Smooth muscle cell (in vitro differentiated cells): ENCODE results near the gene ACSS2. TPM values are rescaled to one million over a fixed set of nuclear protein-coding genes. Genes with fewer than 3 reads are reported as not detected.

Experiments
- DNase-seq: peaks from one replicate; lab custom pipeline; 2025; ENCODE audit not compliant: unreplicated experiment; lab: John Stamatoyannopoulos, UW
- H2AFZ ChIP-seq: fragments of 200-600 bp; sonication (generic); 2 replicates; pipeline ENCODE4 v1.6.0; 2016; ENCODE audit warnings: antibody characterized with exemption, low read depth, mild to moderate bottlenecking
- H3F3A ChIP-seq: fragments of 200-600 bp; sonication (generic); 2 replicates; pipeline ENCODE4 v1.6.0; 2017; ENCODE audit warnings: antibody characterized with exemption, low read depth
- H3K27ac ChIP-seq: fragments of 200-600 bp; sonication (generic); 2 replicates; pipeline ENCODE4 v1.5.1; 2016; ENCODE audit warnings: low read depth, mild to moderate bottlenecking
- H3K27me3 ChIP-seq: fragments of 200-600 bp; sonication (generic); 2 replicates; pipeline ENCODE4 v1.6.1; 2016; ENCODE audit warnings: low read depth, mild to moderate bottlenecking
- H3K36me3 ChIP-seq: fragments of 200-600 bp; sonication (generic); 2 replicates; pipeline ENCODE4 v1.5.1; 2016; ENCODE audit warnings: low read depth
- H3K4me1 ChIP-seq: fragments of 200-600 bp; sonication (generic); 2 replicates; pipeline ENCODE4 v1.5.1; 2016; ENCODE audit warnings: low read depth
- H3K4me2 ChIP-seq: fragments of 200-600 bp; sonication (generic); 2 replicates; pipeline ENCODE4 v1.6.0; 2016; ENCODE audit warnings: mild to moderate bottlenecking
- H3K4me3 ChIP-seq: fragments of 200-600 bp; sonication (generic); 2 replicates; pipeline ENCODE4 v1.5.1; 2016; ENCODE audit warnings: mild to moderate bottlenecking
- H3K79me2 ChIP-seq: fragments of 200-600 bp; sonication (generic); 2 replicates; pipeline ENCODE4 v1.6.0; 2016; ENCODE audit warnings: low read depth, mild to moderate bottlenecking
- H3K9ac ChIP-seq: fragments of 200-600 bp; sonication (generic); 2 replicates; pipeline ENCODE4 v1.6.0; 2016; ENCODE audit warnings: low read depth
- H3K9me3 ChIP-seq: fragments of 200-600 bp; sonication (generic); replicated peaks from 2 replicates; pipeline ENCODE4 v1.5.1; 2016; ENCODE audit warnings: low read depth
- H4K20me1 ChIP-seq: fragments of 200-600 bp; sonication (generic); 2 replicates; pipeline ENCODE4 v1.6.0; 2016; ENCODE audit warnings: low read depth
- CTCF ChIP-seq: fragments of 200-600 bp; sonication (generic); IDR thresholded peaks from 2 replicates; pipeline ENCODE4 v1.5.1; 2017; ENCODE audit warnings: borderline replicate concordance, mild to moderate bottlenecking, antibody characterized with exemption; ENCODE audit not compliant: insufficient read depth, poor library complexity, severe bottlenecking
- WGBS: methylation state at CpG from one replicate; pipeline ENCODE4 v1.1.7; 2016; ENCODE audit warnings: low lambda C conversion rate; 5-methylcytosine and 5-hydroxymethylcytosine counted together
- polyA plus RNA-seq: library from polyadenylated mRNA; unstranded; fragments of >200 nt; fragmentation: Nextera tagmentation; extraction: Ambion mirVana; gene quantifications from 2 replicates; pipeline ENCODE4 v1.2.1, GENCODE V29; 2016
- total RNA-seq: library from RNA; depleted of rRNA; stranded (reverse); fragments of >200 nt; gene quantifications from 2 replicates; pipeline ENCODE4 v1.2.3, GENCODE V29; 2014

Gene ACSS2
- total and polyA plus RNA-seq, 2 experiments from 2014 or later = 35.1 to 37.7 TPM

- H3K27me3 ChIP-seq = no peaks in the 10 kb centered on the region
- no peak overlapping the region for H3K4me3 ChIP-seq
- DNase-seq = no peak
- H3F3A ChIP-seq = no peaks in the 10 kb centered on the region
- no peak for TF ChIP-seq CTCF
- H3K36me3 ChIP-seq = no peaks in the 10 kb centered on the region
- no peaks in the 10 kb centered on the region for H3K4me1 ChIP-seq
- H3K27ac ChIP-seq = no peak overlapping the region
- H3K79me2 ChIP-seq = peaks cover 2% of the 10 kb centered on the region
- no peak overlapping the region for H2AFZ ChIP-seq
- H3K9ac ChIP-seq = no peak overlapping the region
- no peak overlapping the region for H3K4me2 ChIP-seq
- peaks cover 4% of the 10 kb centered on the region for H4K20me1 ChIP-seq
- 95% methylated on average over 6 of the region's 6 CpGs for WGBS
- no peaks in the 10 kb centered on the region for H3K9me3 ChIP-seq
Measured at GRCh38 chr20:34949120-34949519, 72.7 kb downstream of the ACSS2 start.

GRCh38 chr20:34951252-34951651, 74.8 kb downstream of the ACSS2 start:
- no peaks in the 10 kb centered on the region for H3K9me3 ChIP-seq

GRCh38 chr20:34951652-34952051, 75.2 kb downstream of the ACSS2 start:
- Histone ChIP-seq H3K27me3 (no peaks in the 10 kb centered on the region), H3K9me3 (no peaks in the 10 kb centered on the region), H3K4me2 (no peak overlapping the region), H3K4me3 (no peak overlapping the region), H3K79me2 (peaks cover 9% of the 10 kb centered on the region), H3K36me3 (no peaks in the 10 kb centered on the region), H3K9ac (no peak overlapping the region), H3K4me1 (peaks cover 11% of the 10 kb centered on the region), H4K20me1 (peaks cover 2% of the 10 kb centered on the region), H3F3A (peaks cover 3% of the 10 kb centered on the region), H3K27ac (no peak overlapping the region), H2AFZ (no peak overlapping the region)
- no peak for DNase-seq
- 97% methylated on average over 8 of the region's 8 CpGs for WGBS
- TF ChIP-seq CTCF = no peak

More at GRCh38 chr20:34951252-34951651, 74.8 kb downstream of the ACSS2 start:
- Histone ChIP-seq H3K27ac (no peak overlapping the region), H3F3A (peaks cover under 1% of the 10 kb centered on the region), H2AFZ (no peak overlapping the region), H3K9ac (no peak overlapping the region), H3K4me1 (peaks cover 10% of the 10 kb centered on the region), H3K27me3 (no peaks in the 10 kb centered on the region), H3K79me2 (peaks cover 9% of the 10 kb centered on the region), H4K20me1 (peaks cover 4% of the 10 kb centered on the region), H3K4me2 (no peak overlapping the region), H3K36me3 (no peaks in the 10 kb centered on the region), H3K4me3 (no peak overlapping the region)
- 93% methylated on average over 2 of the region's 2 CpGs for WGBS
- no peak for TF ChIP-seq CTCF
- no peak for DNase-seq

- no peaks in the 10 kb centered on the region for H3K9me3 ChIP-seq
- no peak overlapping the region for H3K4me3 ChIP-seq
- peaks cover 9% of the 10 kb centered on the region for H3K79me2 ChIP-seq
- no peaks in the 10 kb centered on the region for H3K36me3 ChIP-seq
- WGBS = 85% methylated on average over 5 of the region's 5 CpGs
- H4K20me1 ChIP-seq = no peaks in the 10 kb centered on the region
- H2AFZ ChIP-seq = no peak overlapping the region
- peaks cover 3% of the 10 kb centered on the region for H3F3A ChIP-seq
- H3K9ac ChIP-seq = no peak overlapping the region
- no peak for TF ChIP-seq CTCF
- no peak overlapping the region for H3K4me2 ChIP-seq
- H3K4me1 ChIP-seq = peaks cover 11% of the 10 kb centered on the region
- H3K27ac ChIP-seq = no peak overlapping the region
- DNase-seq = no peak
- no peaks in the 10 kb centered on the region for H3K27me3 ChIP-seq
Measured at GRCh38 chr20:34952671-34953070, 76.3 kb downstream of the ACSS2 start.
